Epithelial cell of proximal tubule (primary cell): ENCODE results near the gene SH3PXD2A. TPM values are rescaled to one million over a fixed set of nuclear protein-coding genes. Genes with fewer than 3 reads are reported as not detected.

ENCODE experiments used
- DNase-seq: peaks from one replicate; pipeline ENCODE4 v3.0.0-alpha.2; 2011; ENCODE audit warnings: low read depth
- H3K4me3 ChIP-seq: 2 replicates; pipeline ENCODE4 v1.5.1; 2011; ENCODE audit warnings: low read depth, mild to moderate bottlenecking, low read length
- CTCF ChIP-seq: conservative IDR thresholded peaks from 2 replicates; pipeline ENCODE4 v1.5.1; 2012; ENCODE audit warnings: low read depth, mild to moderate bottlenecking, low read length
- total RNA-seq: library from RNA; depleted of rRNA; stranded (reverse); fragments of >200 nt; gene quantifications from 2 replicates; pipeline ENCODE4 v1.2.3, GENCODE V29; 2015

The SH3PXD2A gene
- total RNA-seq, 1 donor from 2014 or later, result 5.8 TPM

- DNase-seq, result no peak
- no peak overlapping the region for H3K4me3 ChIP-seq
- TF ChIP-seq CTCF, result no peak
Observed at GRCh38 chr10:103617602-103618385, 237.6 kb downstream of the SH3PXD2A start.

- no peak for TF ChIP-seq CTCF
- H3K4me3 ChIP-seq, result no peak overlapping the region
- DNase-seq, result no peak
Observed at GRCh38 chr10:103616705-103617601, 238.4 kb downstream of the SH3PXD2A start.

GRCh38 chr10:103614306-103615158 lies 240.8 kb downstream of the SH3PXD2A start:
- TF ChIP-seq CTCF, result no peak
- H3K4me3 ChIP-seq, result no peak overlapping the region
- DNase-seq, result no peak

- no peak for DNase-seq
- TF ChIP-seq CTCF, result no peak
- no peak overlapping the region for H3K4me3 ChIP-seq
Observed at GRCh38 chr10:103613616-103614015, 241.8 kb downstream of the SH3PXD2A start.

- DNase-seq, result no peak
- H3K4me3 ChIP-seq, result no peak overlapping the region
- no peak for TF ChIP-seq CTCF
Observed at GRCh38 chr10:103612462-103613365, 242.7 kb downstream of the SH3PXD2A start.
